Gastrocnemius medialis (tissue), 4 donors: ENCODE data around the gene CFAP210.

Experiments
- POLR2A ChIP-seq, 2 donors: fragments of 450-650 bp; IDR thresholded peaks; one replicate each; pipeline ENCODE4 v1.6.1; 2017; ENCODE audit warnings: antibody characterized with exemption in 2 of 2, mild to moderate bottlenecking in 2 of 2, moderate library complexity in 2 of 2
- TF ChIP-seq, protein P1 (sequence below), 5 experiments: fragments of 450-650 bp in 3 of 5; fragments of 200-600 bp in 2 of 5; sonication (generic) in 2 of 5; IDR thresholded peaks in 4 of 5; conservative IDR thresholded peaks in 1 of 5; 1 replicate in 4 of 5; 2 replicates in 1 of 5; pipeline ENCODE4 v1.5.1; 2016 to 2019; ENCODE audit warnings: antibody characterized with exemption in 5 of 5, mild to moderate bottlenecking in 3 of 5, moderate library complexity in 3 of 5

DNA sequence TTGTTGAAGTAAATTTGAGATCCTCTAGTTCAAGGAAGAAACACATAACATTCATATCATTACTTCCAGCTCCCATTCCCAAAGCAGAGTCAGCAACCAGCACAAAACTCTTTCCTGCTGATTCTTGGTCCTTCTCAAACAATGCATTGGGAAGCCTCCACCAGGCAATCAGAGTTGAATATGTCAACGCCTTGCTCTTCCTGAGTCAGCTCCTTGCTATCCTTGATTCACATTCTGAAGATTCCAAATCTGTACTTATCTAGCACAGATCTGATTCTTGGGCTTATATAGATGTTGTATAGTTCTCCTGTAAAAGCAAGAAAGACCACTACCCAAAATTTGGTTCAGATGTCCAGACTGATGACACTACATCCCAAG is 29.6 kb downstream of the CFAP210 start:
- TF ChIP-seq, protein P1, sequence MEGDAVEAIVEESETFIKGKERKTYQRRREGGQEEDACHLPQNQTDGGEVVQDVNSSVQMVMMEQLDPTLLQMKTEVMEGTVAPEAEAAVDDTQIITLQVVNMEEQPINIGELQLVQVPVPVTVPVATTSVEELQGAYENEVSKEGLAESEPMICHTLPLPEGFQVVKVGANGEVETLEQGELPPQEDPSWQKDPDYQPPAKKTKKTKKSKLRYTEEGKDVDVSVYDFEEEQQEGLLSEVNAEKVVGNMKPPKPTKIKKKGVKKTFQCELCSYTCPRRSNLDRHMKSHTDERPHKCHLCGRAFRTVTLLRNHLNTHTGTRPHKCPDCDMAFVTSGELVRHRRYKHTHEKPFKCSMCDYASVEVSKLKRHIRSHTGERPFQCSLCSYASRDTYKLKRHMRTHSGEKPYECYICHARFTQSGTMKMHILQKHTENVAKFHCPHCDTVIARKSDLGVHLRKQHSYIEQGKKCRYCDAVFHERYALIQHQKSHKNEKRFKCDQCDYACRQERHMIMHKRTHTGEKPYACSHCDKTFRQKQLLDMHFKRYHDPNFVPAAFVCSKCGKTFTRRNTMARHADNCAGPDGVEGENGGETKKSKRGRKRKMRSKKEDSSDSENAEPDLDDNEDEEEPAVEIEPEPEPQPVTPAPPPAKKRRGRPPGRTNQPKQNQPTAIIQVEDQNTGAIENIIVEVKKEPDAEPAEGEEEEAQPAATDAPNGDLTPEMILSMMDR (IDR thresholded peaks at IDR 0.05 in 4 of 5, conservative IDR thresholded peaks at IDR 0.05 in 1 of 5): no peak
- no peak for TF ChIP-seq POLR2A (IDR thresholded peaks at IDR 0.05)
